RWPE2 (cell line): ENCODE measurements around the gene MYOT.
A peak's percentile ranks its signal among the peaks of the same experiment; 100 is the strongest.

Source experiments
- ATAC-seq: fragments of 200-7000 bp; cut with Tn5 transposase; 3 replicates; pipeline ENCODE4 v1.9.1; 2021; ENCODE audit warnings: low read depth
- DNase-seq: peaks from one replicate; pipeline ENCODE4 v3.0.0-alpha.2; 2020; ENCODE audit warnings: low spot score
- H3K27ac ChIP-seq: fragments of 450-650 bp; 2 replicates; pipeline ENCODE4 v1.5.1; 2017; ENCODE audit warnings: mild to moderate bottlenecking; ENCODE audit not compliant: poor library complexity, severe bottlenecking
- H3K27me3 ChIP-seq: fragments of 250-450 bp; sonication (Bioruptor Pico); 2 replicates; pipeline ENCODE4 v1.5.1; 2021; ENCODE audit warnings: mild to moderate bottlenecking, moderate library complexity; ENCODE audit not compliant: insufficient read depth, poor library complexity, severe bottlenecking
- H3K36me3 ChIP-seq: fragments of 250-450 bp; sonication (Bioruptor Pico); 2 replicates; pipeline ENCODE4 v1.5.1; 2020; ENCODE audit warnings: low read depth, mild to moderate bottlenecking, moderate library complexity
- H3K4me1 ChIP-seq: fragments of 250-450 bp; sonication (Bioruptor Pico); 2 replicates; pipeline ENCODE4 v1.5.1; 2021; ENCODE audit warnings: mild to moderate bottlenecking, moderate library complexity; ENCODE audit not compliant: insufficient read depth, poor library complexity, severe bottlenecking
- H3K4me3 ChIP-seq: fragments of 250-450 bp; sonication (Bioruptor Pico); 2 replicates; pipeline ENCODE4 v1.5.1; 2021; ENCODE audit warnings: mild to moderate bottlenecking, moderate library complexity; ENCODE audit not compliant: severe bottlenecking
- H3K9me3 ChIP-seq: fragments of 250-450 bp; sonication (Bioruptor Pico); 2 replicates; pipeline ENCODE4 v1.5.1; 2021; ENCODE audit warnings: mild to moderate bottlenecking, moderate library complexity; ENCODE audit not compliant: severe bottlenecking
- CTCF ChIP-seq: fragments of 450-650 bp; IDR thresholded peaks from one replicate; pipeline ENCODE4 v1.5.1; 2017; ENCODE audit warnings: mild to moderate bottlenecking, moderate library complexity; ENCODE audit not compliant: poor library complexity, severe bottlenecking

MYOT gene

GRCh38 chr5:137871571-137871970 is 3.9 kb downstream of the MYOT start:
- no peaks in the 10 kb centered on the region for H3K36me3 ChIP-seq
- H3K4me3 ChIP-seq: no peak overlapping the region
- no peak for ATAC-seq
- no peaks in the 10 kb centered on the region for H3K27me3 ChIP-seq
- DNase-seq: no peak
- H3K4me1 ChIP-seq: no peaks in the 10 kb centered on the region
- H3K27ac ChIP-seq: no peak overlapping the region
- H3K9me3 ChIP-seq: no peaks in the 10 kb centered on the region
- no peak for TF ChIP-seq CTCF

GRCh38 chr5:137872466-137872865 is 4.8 kb downstream of the MYOT start:
- Histone ChIP-seq H3K36me3 (no peaks in the 10 kb centered on the region), H3K4me1 (no peaks in the 10 kb centered on the region), H3K27ac (no peak overlapping the region), H3K4me3 (no peak overlapping the region), H3K27me3 (no peaks in the 10 kb centered on the region), H3K9me3 (no peaks in the 10 kb centered on the region)
- DNase-seq (no peak), ATAC-seq (no peak)
- no peak for TF ChIP-seq CTCF

GRCh38 chr5:137876101-137876500 is 8.4 kb downstream of the MYOT start:
- no peaks in the 10 kb centered on the region for H3K36me3 ChIP-seq
- no peaks in the 10 kb centered on the region for H3K27me3 ChIP-seq
- no peak for ATAC-seq
- H3K4me1 ChIP-seq: peaks cover 14% of the 10 kb centered on the region
- TF ChIP-seq CTCF: no peak
- DNase-seq: no peak
- no peak overlapping the region for H3K4me3 ChIP-seq
- H3K9me3 ChIP-seq: no peaks in the 10 kb centered on the region
- H3K27ac ChIP-seq: no peak overlapping the region

GRCh38 chr5:137880313-137880712 is 12.7 kb downstream of the MYOT start:
- H3K4me3 ChIP-seq: no peak overlapping the region
- peaks cover 16% of the 10 kb centered on the region for H3K4me1 ChIP-seq
- TF ChIP-seq CTCF: no peak
- no peak for DNase-seq
- ATAC-seq: peak; percentile 74
- H3K36me3 ChIP-seq: no peaks in the 10 kb centered on the region
- no peaks in the 10 kb centered on the region for H3K27me3 ChIP-seq
- H3K27ac ChIP-seq: peak overlapping the region; percentile 10
- H3K9me3 ChIP-seq: no peaks in the 10 kb centered on the region

- H3K36me3 ChIP-seq: no peaks in the 10 kb centered on the region
- no peak overlapping the region for H3K27ac ChIP-seq
- no peaks in the 10 kb centered on the region for H3K27me3 ChIP-seq
- no peak for DNase-seq
- H3K4me1 ChIP-seq: no peaks in the 10 kb centered on the region
- H3K4me3 ChIP-seq: no peak overlapping the region
- TF ChIP-seq CTCF: no peak
- ATAC-seq: no peak
- no peaks in the 10 kb centered on the region for H3K9me3 ChIP-seq
Measured at GRCh38 chr5:137887831-137888230, 20.2 kb downstream of the MYOT start.
